Measurements from ENCODE around the gene RPL7L1. TPM values are rescaled to one million over a fixed set of nuclear protein-coding genes. Genes with fewer than 3 reads are reported as not detected.

RPL7L1 gene
- total and polyA plus RNA-seq, 2 of the 13 experiments (the other 11 are each of a cell fraction or from before 2014, with no cell fraction given): 51.6 to 179 TPM

- TF ChIP-seq CSRNP1 (CRISPR knock-in tag; IDR thresholded peaks at IDR 0.05) (0 out of 2 replicates have a peak, but pooled peaks have one; percentile 19), ZFAT (CRISPR knock-in tag; conservative IDR thresholded peaks at IDR 0.05) (no peak), ELF3 (CRISPR knock-in tag; IDR thresholded peaks at IDR 0.05) (peak; percentile 84), EP300 (IDR thresholded peaks at IDR 0.05; ENCODE audit: low read depth in 2 of 2, low read length in 2 of 2) (peak; percentile 28 to 89; a peak in 3 of 4 replicates), EP300 (CRISPR knock-in tag; IDR thresholded peaks at IDR 0.05; ENCODE audit: borderline replicate concordance) (peak; percentile 79; the same call in 1 of the 2 replicates), NPAS2 (CRISPR knock-in tag; IDR thresholded peaks at IDR 0.05; ENCODE audit: borderline replicate concordance) (no peak), ZNF350 (CRISPR knock-in tag; IDR thresholded peaks at IDR 0.05; ENCODE audit: borderline replicate concordance, low read depth) (peak; percentile 80; the same call in 1 of the 2 replicates), SKI (IDR thresholded peaks at IDR 0.05; ENCODE audit: partially characterized antibody) (peak; percentile 72), YEATS4 (CRISPR knock-in tag; IDR thresholded peaks at IDR 0.05; ENCODE audit: borderline replicate concordance) (peak; percentile 82), ZSCAN31 (CRISPR knock-in tag; IDR thresholded peaks at IDR 0.05; ENCODE audit: low read depth) (no peak), MXD4 (CRISPR knock-in tag; IDR thresholded peaks at IDR 0.05) (peak; percentile 87), SMC3 (IDR thresholded peaks at IDR 0.05; ENCODE audit: low read length) (peak; percentile 39; the same call in 1 of the 2 replicates), TCF7 (IDR thresholded peaks at IDR 0.05; ENCODE audit: low read depth) (no peak), KLF15 (CRISPR knock-in tag; IDR thresholded peaks at IDR 0.05; ENCODE audit: borderline replicate concordance) (no peak), SSRP1 (CRISPR knock-in tag; IDR thresholded peaks at IDR 0.05) (0 out of 2 replicates have a peak, but pooled peaks have one; percentile 29), AKAP8 (CRISPR knock-in tag; IDR thresholded peaks at IDR 0.05) (peak; percentile 45; the same call in 1 of the 2 replicates), KDM4B (CRISPR knock-in tag; IDR thresholded peaks at IDR 0.05) (no peak), ZNF362 (CRISPR knock-in tag; IDR thresholded peaks at IDR 0.05; ENCODE audit: borderline replicate concordance) (peak; percentile 65; the same call in 1 of the 2 replicates), ZNF546 (CRISPR knock-in tag; conservative IDR thresholded peaks at IDR 0.05) (no peak; the same call in 1 of the 2 replicates), CHD4 (IDR thresholded peaks at IDR 0.05; ENCODE audit: borderline replicate concordance, low read length) (peak; percentile 30; the same call in 1 of the 2 replicates)
- TF ChIP-seq, protein P1, sequence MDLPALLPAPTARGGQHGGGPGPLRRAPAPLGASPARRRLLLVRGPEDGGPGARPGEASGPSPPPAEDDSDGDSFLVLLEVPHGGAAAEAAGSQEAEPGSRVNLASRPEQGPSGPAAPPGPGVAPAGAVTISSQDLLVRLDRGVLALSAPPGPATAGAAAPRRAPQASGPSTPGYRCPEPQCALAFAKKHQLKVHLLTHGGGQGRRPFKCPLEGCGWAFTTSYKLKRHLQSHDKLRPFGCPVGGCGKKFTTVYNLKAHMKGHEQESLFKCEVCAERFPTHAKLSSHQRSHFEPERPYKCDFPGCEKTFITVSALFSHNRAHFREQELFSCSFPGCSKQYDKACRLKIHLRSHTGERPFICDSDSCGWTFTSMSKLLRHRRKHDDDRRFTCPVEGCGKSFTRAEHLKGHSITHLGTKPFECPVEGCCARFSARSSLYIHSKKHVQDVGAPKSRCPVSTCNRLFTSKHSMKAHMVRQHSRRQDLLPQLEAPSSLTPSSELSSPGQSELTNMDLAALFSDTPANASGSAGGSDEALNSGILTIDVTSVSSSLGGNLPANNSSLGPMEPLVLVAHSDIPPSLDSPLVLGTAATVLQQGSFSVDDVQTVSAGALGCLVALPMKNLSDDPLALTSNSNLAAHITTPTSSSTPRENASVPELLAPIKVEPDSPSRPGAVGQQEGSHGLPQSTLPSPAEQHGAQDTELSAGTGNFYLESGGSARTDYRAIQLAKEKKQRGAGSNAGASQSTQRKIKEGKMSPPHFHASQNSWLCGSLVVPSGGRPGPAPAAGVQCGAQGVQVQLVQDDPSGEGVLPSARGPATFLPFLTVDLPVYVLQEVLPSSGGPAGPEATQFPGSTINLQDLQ (CRISPR knock-in tag; IDR thresholded peaks at IDR 0.05): no peak
- TF ChIP-seq, protein P2, sequence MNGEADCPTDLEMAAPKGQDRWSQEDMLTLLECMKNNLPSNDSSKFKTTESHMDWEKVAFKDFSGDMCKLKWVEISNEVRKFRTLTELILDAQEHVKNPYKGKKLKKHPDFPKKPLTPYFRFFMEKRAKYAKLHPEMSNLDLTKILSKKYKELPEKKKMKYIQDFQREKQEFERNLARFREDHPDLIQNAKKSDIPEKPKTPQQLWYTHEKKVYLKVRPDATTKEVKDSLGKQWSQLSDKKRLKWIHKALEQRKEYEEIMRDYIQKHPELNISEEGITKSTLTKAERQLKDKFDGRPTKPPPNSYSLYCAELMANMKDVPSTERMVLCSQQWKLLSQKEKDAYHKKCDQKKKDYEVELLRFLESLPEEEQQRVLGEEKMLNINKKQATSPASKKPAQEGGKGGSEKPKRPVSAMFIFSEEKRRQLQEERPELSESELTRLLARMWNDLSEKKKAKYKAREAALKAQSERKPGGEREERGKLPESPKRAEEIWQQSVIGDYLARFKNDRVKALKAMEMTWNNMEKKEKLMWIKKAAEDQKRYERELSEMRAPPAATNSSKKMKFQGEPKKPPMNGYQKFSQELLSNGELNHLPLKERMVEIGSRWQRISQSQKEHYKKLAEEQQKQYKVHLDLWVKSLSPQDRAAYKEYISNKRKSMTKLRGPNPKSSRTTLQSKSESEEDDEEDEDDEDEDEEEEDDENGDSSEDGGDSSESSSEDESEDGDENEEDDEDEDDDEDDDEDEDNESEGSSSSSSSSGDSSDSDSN (CRISPR knock-in tag; IDR thresholded peaks at IDR 0.05): peak; percentile 84
Measured at GRCh38 chr6:42938987-42939809, 59.8 kb downstream of the RPL7L1 start (continued).
